ENCODE data around the gene RPL39.
A peak's percentile ranks its signal among the peaks of the same experiment; 100 is the strongest.
"Not testable (repeated sequence)": the region's sequence is repeated elsewhere in the genome, so short reads cannot be mapped to it uniquely, and the experiment has no call there.

Gene RPL39

DNA sequence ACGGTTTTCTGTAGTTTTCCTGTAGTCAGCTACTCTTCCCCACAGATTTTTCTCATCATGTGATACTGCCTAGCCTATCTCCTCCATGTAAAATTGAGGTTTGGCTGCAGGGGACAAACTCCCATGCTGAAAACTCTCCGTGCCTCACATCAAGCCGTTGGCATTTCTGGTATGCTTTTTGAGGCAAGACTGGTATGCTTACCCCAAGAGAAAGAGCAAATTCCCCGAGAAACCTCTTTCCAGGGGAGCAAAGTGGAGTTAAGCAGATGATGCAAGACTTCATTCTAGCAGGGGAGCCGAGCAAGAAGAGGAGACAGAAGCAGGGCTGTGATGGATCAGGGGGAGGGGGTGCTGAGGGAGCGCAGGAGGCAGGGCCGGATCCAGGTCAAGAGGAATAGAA is 28.2 kb downstream of the RPL39 start:
- DNase-seq (ENCODE audit: low spot score) = no peak

- DNase-seq (ENCODE audit: low spot score) = no peak
Measured at GRCh38 chrX:119762718-119763117, 28.7 kb downstream of the RPL39 start.

GRCh38 chrX:119760026-119760877 is 31.2 kb downstream of the RPL39 start:
- DNase-seq (ENCODE audit: low spot score) = no peak

GRCh38 chrX:119759248-119759766 is 32.1 kb downstream of the RPL39 start:
- DNase-seq (ENCODE audit: low spot score) = no peak

DNA sequence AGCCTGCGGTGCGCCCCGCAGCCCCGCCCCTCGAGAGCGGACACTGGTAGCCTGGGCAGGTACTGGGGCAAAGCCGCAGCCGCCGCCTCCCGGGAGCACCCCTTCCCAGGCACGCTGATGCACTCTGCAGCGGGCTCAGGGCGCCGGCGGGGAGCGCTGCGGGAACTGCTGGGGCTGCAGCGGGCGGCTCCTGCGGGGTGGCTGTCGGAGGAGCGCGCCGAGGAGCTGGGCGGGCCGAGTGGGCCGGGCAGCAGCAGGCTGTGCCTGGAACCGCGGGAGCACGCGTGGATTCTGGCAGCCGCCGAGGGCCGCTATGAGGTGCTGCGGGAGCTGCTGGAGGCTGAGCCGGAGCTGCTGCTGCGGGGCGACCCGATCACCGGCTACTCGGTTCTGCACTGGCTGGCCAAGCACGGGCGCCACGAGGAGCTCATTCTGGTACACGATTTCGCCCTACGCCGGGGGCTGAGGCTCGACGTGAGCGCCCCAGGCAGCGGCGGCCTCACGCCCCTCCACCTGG is 32.6 kb downstream of the RPL39 start:
- DNase-seq (ENCODE audit: low spot score) = no peak

DNA sequence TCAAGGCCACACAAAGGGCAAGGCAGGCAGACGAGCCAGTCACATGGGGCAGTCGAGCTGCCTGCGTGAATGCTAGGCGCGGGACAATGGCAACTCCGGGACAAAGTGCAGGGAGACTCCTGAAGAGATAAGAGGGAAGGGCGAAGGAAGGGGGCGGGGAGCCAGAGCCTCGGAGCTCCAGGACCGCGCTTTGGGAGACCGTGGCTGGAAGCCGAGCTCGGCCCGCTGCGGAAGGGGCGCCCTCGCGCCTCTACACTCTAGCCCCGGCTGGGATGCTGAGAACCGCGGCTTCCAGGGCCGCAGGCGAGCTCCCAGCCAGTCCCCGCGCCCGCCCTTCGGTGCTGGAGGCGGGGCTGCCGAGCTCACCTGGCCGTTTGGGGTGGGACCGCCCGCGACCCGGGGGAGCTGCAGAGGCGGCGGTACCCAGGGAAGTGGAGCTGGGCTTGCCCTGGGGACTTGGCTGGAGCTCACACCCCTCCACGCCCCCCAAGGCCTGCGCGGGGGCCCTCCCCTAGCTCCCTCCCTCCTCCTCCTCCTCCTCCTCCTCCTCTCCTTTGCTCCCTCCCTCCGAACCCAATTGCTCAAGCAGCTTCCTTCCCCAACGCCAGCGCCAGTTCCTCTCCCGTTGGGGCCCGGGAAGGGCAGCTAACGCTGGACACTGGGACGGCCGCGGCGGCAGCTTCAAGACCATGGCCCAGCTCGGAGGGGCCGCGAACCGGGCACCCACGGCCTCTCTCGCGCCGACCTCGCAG is 33.3 kb downstream of the RPL39 start, which contains the start of gene SOWAHD:
Gene SOWAHD, plus strand, starts transcription at position 610 of the 752 bp plus-strand sequence. Its CDS starts 80 bp downstream, at position 690.
- DNase-seq (ENCODE audit: low spot score) = no peak

DNA sequence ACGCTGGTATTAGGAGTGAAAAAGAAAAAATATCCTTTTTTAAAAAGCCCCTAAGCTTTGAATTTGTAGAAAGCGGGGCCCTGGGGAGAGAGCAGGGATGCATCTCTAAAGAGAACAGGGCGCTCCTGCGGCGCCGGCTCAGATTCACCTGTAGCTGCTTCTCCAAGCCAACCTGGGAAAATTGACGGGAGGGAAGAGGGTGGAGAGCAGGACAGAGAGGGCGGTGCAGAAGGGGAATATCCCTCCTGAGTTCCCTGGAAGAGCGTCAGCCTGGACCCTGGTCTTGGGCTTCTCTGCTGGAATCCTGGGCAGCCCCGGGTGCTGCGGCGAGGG is 33.8 kb downstream of the RPL39 start:
- no peak for DNase-seq (ENCODE audit: low spot score)

GRCh38 chrX:119756926-119757635 is 34.3 kb downstream of the RPL39 start:
- no peak for DNase-seq (ENCODE audit: low spot score)

- no peak for DNase-seq (ENCODE audit: low spot score)
Measured at GRCh38 chrX:119755981-119756533, 35.4 kb downstream of the RPL39 start.

DNA sequence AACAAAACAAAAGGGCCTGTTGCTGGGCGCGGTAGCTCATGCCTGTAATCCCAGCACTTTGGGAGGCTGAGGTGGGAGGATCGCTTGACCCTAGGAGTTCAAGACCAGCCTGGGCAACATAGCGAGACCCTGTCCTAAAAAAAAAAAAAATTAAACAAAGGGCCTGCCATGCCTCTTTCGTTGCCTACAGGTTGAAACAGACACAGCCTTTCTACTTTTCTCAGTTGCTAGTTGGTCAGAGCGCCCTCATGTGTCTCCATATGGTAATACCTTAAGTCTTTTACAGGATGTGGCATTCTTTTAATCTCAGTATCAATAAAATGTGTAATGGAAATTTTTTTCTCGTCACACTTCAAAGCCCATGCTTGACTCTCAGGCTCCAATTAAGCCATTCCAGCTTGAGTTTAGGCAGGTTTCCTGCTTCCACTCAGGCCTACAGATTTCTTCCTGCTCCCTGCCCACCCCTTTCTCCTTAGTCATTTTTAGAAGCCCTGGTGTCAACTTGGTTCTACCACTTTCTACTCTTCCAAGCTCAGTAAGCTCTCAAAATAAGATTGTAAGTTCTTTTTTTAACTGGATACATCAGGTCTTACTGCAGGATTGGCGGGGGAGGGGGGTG is 37.7 kb downstream of the RPL39 start:
- DNase-seq (ENCODE audit: low spot score) = peak; percentile 22

DNA sequence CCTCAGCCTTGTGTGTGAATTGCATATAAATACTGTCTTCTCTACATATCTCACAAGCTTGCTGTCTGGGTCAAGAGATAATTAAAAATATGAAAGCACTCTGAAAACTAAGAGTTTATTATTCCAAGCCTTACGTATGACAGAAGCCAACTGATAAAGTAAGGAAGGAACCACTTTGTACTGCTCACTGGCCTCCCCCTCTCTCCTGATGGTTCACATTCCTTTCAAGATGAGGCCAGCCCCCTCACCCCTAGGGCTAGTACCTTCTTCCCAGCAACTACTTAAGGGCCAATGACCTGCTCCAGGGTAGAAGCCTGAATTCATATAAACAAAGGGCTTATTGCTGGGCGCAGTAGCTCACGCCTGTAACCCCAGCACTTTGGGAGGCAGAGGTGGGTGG is 38.4 kb downstream of the RPL39 start:
- DNase-seq (ENCODE audit: low spot score) = no peak

GRCh38 chrX:119750751-119751150 is 40.7 kb downstream of the RPL39 start:
- DNase-seq (ENCODE audit: low spot score) = not testable (repeated sequence)

GRCh38 chrX:119750131-119750530 is 41.3 kb downstream of the RPL39 start:
- not testable (repeated sequence) for DNase-seq (ENCODE audit: low spot score)

DNA sequence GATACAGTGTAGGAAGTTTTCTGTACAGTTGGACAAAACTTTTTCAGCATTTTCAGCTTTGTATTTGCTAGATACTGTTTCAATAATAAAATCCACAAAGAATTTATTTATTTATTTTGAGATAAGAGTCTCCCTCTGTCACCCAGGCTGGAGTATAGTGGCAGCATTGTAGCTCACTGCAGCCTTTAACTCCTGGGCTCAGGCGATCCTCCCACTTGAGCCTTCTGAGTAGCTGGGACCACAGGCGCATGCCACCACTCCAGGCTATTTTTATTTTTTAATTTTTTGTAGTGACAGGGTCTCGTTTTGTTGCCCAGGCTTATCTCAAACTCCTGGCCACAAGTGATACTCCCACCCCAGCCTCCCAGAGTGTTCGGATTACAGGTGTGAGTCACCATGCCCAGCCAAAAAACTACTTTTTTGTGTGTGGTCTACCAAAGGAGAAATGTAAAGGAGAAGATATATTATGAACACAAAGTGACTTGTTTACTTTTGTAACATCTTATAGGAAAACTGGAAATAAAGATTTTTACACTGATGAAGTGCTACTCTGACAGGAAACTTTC is 46.1 kb downstream of the RPL39 start:
- no peak for DNase-seq (ENCODE audit: low spot score)

DNA sequence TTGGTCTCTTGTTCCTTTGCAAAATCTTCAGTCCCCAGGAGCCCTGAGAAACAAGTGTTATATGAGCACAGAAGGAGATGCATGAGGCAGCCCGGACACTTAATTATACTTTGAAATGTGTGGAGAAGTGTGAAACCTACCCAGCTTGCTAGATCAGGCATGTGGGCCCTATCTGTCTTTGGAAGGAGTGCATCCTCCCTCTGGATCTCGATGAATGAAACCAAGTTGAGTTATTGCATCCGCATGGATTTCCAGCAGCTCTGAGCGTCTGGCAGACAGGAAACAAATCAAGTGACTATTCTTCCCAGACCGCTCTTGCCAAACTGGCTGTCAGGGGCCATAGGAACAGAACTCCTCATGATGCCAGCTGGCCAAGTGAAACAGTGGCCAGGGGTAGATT is 52.7 kb downstream of the RPL39 start:
- no peak for DNase-seq (ENCODE audit: low spot score)

Data from hematopoietic multipotent progenitor cell treated with erythropoietin and hydrocortisone succinate and interleukin-3 and kit ligand, for 17 days (in vitro differentiated cells).